Peyer's patch (tissue), 4 donors: Measurements from ENCODE around the gene WNT6. TPM values are rescaled to one million over a fixed set of nuclear protein-coding genes. Genes with fewer than 3 reads are reported as not detected.

Experiments
- DNase-seq, 3 donors: peaks; one replicate each; pipeline ENCODE4 v3.0.0-alpha.2; 2017 to 2019
- H3K27ac ChIP-seq, 4 donors: fragments of 200-600 bp; sonication (generic); one replicate each; pipeline ENCODE4 v1.5.1; 2016 to 2019
- H3K27me3 ChIP-seq, 2 donors: fragments of 200-600 bp; sonication (generic); one replicate each; pipeline ENCODE4 v1.5.1; 2019
- H3K36me3 ChIP-seq, 3 donors: fragments of 200-600 bp; sonication (generic); one replicate each; pipeline ENCODE4 v1.5.1; 2016 to 2019
- H3K4me1 ChIP-seq, 4 donors: fragments of 200-600 bp; sonication (generic); one replicate each; pipeline ENCODE4 v1.5.1; 2016 to 2019
- H3K4me3 ChIP-seq, 4 donors: fragments of 200-600 bp; sonication (generic); 1 replicate in 3 of 4; 2 replicates in 1 of 4; pipeline ENCODE4 v1.5.1; 2016 to 2019; ENCODE audit warnings: mild to moderate bottlenecking in 1 of 4
- H3K9me3 ChIP-seq, 4 donors: fragments of 200-600 bp; sonication (generic); one replicate each; pipeline ENCODE4 v1.5.1; 2016 to 2019; ENCODE audit warnings: mild to moderate bottlenecking in 1 of 4
- CTCF ChIP-seq, 6 experiments: fragments of 450-650 bp in 4 of 6; fragments of 200-600 bp in 2 of 6; sonication (generic) in 1 of 6; IDR thresholded peaks; one replicate each; pipeline ENCODE4 v1.5.1; 2017 to 2019; ENCODE audit warnings: antibody characterized with exemption in 6 of 6, mild to moderate bottlenecking in 3 of 6, moderate library complexity in 1 of 6
- POLR2A ChIP-seq, 2 donors: fragments of 450-650 bp; IDR thresholded peaks; one replicate each; pipeline ENCODE4 v1.5.1; 2017; ENCODE audit warnings: antibody characterized with exemption in 2 of 2, mild to moderate bottlenecking in 2 of 2, moderate library complexity in 2 of 2
- total RNA-seq, 4 donors: library from RNA; depleted of rRNA; stranded (reverse); fragments of >200 nt; gene quantifications; one replicate each; pipeline ENCODE4 v1.1.0, GENCODE V29; 2016

WNT6 gene
- total RNA-seq, 4 donors from 2014 or later: not detected

- H3K4me1 ChIP-seq: no peaks in the 10 kb centered on the region
- TF ChIP-seq POLR2A (IDR thresholded peaks at IDR 0.05) (no peak), CTCF (IDR thresholded peaks at IDR 0.05) (no peak)
- no peaks in the 10 kb centered on the region for H3K27me3 ChIP-seq
- H3K9me3 ChIP-seq: no peaks in the 10 kb centered on the region
- no peak overlapping the region for H3K4me3 ChIP-seq
- no peak overlapping the region for H3K27ac ChIP-seq
- no peaks in the 10 kb centered on the region for H3K36me3 ChIP-seq
- DNase-seq: no peak
Observed at GRCh38 chr2:218850796-218851195, 8.8 kb upstream of the WNT6 start.

GRCh38 chr2:218851286-218851685 lies 8.3 kb upstream of the WNT6 start:
- Histone ChIP-seq H3K27me3 (no peaks in the 10 kb centered on the region), H3K9me3 (no peaks in the 10 kb centered on the region), H3K36me3 (no peaks in the 10 kb centered on the region), H3K4me3 (no peak overlapping the region), H3K27ac (no peak overlapping the region), H3K4me1 (no peaks in the 10 kb centered on the region)
- TF ChIP-seq CTCF (IDR thresholded peaks at IDR 0.05): no peak
- TF ChIP-seq POLR2A (IDR thresholded peaks at IDR 0.05): no peak
- DNase-seq: no peak

- no peaks in the 10 kb centered on the region for H3K36me3 ChIP-seq
- H3K4me3 ChIP-seq: no peak overlapping the region
- no peaks in the 10 kb centered on the region for H3K27me3 ChIP-seq
- peak in 2 of 3 donors; percentile 71 to 89 for DNase-seq
- no peak overlapping the region for H3K27ac ChIP-seq
- H3K4me1 ChIP-seq: no peaks in the 10 kb centered on the region
- H3K9me3 ChIP-seq: no peaks in the 10 kb centered on the region
- TF ChIP-seq POLR2A (IDR thresholded peaks at IDR 0.05) (no peak), CTCF (IDR thresholded peaks at IDR 0.05) (peak; percentile 59 to 78 (median 71))
Observed at GRCh38 chr2:218852911-218853667, 6.5 kb upstream of the WNT6 start.

GRCh38 chr2:218853766-218854165 lies 5.8 kb upstream of the WNT6 start:
- Histone ChIP-seq H3K9me3 (no peaks in the 10 kb centered on the region), H3K27me3 (peaks cover 0 to 3% of the 10 kb centered on the region in 2 donors), H3K27ac (no peak overlapping the region), H3K4me3 (no peak overlapping the region), H3K36me3 (no peaks in the 10 kb centered on the region), H3K4me1 (no peaks in the 10 kb centered on the region)
- TF ChIP-seq CTCF (IDR thresholded peaks at IDR 0.05) (no peak), POLR2A (IDR thresholded peaks at IDR 0.05) (no peak)
- DNase-seq: no peak

GRCh38 chr2:218854860-218855259 lies 4.7 kb upstream of the WNT6 start:
- TF ChIP-seq POLR2A (IDR thresholded peaks at IDR 0.05): no peak
- no peak for TF ChIP-seq CTCF (IDR thresholded peaks at IDR 0.05)
- Histone ChIP-seq H3K4me1 (peaks cover 0 to 11% (median under 1%) of the 10 kb centered on the region in 4 donors), H3K9me3 (no peaks in the 10 kb centered on the region), H3K27ac (no peak overlapping the region), H3K36me3 (no peaks in the 10 kb centered on the region), H3K4me3 (no peak overlapping the region), H3K27me3 (peaks cover 0 to 12% of the 10 kb centered on the region in 2 donors)
- DNase-seq: no peak
